A549 (cell line): Measurements from ENCODE around the gene RHBDL1. TPM values are rescaled to one million over a fixed set of nuclear protein-coding genes. Genes with fewer than 3 reads are reported as not detected.

Experiments used
- ATAC-seq, 2 experiments: fragments of 200-7000 bp in 1 of 2; fragments of >200 bp in 1 of 2; cut with Nextera tagmentation in 1 of 2; cut with Tn5 transposase in 1 of 2; 3 replicates each; pipeline versions ENCODE4 v1.8.0 to v1.9.1; 2018 to 2020; ENCODE audit warnings: mild to moderate bottlenecking in 1 of 2, moderate library complexity in 1 of 2
- CTCF ChIA-PET: fragments of 300-600 bp; sonication (Branson Sonifier 250); formaldehyde crosslinking; extraction: SDS; loops from one replicate; lab custom pipeline; 2021; ENCODE audit warnings: antibody characterized with exemption, inconsistent platforms; lab: Yijun Ruan, JAX
- POLR2A ChIA-PET: fragments of 350-600 bp; formaldehyde crosslinking; extraction: SDS; loops from one replicate; lab custom pipeline; 2021; ENCODE audit warnings: antibody characterized with exemption, inconsistent platforms; lab: Yijun Ruan, JAX
- DNase-seq, 2 experiments: peaks; one replicate each; pipeline versions ENCODE4 v3.0.0 to v3.0.0-alpha.2; 2011 to 2016; ENCODE audit warnings: low read depth in 1 of 2, low spot score in 1 of 2
- FAIRE-seq: peaks from 2 replicates; lab custom pipeline; 2011; peaks lifted over from hg19 to GRCh38; lab: Jason Lieb, UNC
- H3K27ac ChIP-seq, 2 experiments: fragments of >200 bp; sonication (Bioruptor Twin); formaldehyde crosslinking; 3 replicates each; pipeline ENCODE4 v1.5.1; 2016 to 2017
- H3K4me1 ChIP-seq: fragments of >200 bp; sonication (Bioruptor Twin); formaldehyde crosslinking; 3 replicates; pipeline ENCODE4 v1.6.1; 2016
- H3K4me2 ChIP-seq: fragments of >200 bp; sonication (Bioruptor Twin); formaldehyde crosslinking; 3 replicates; pipeline ENCODE4 v1.6.1; 2016
- H3K4me3 ChIP-seq: fragments of >200 bp; sonication (Bioruptor Twin); formaldehyde crosslinking; 3 replicates; pipeline ENCODE4 v1.5.1; 2016
- H3K9me3 ChIP-seq: fragments of >200 bp; sonication (Bioruptor Twin); formaldehyde crosslinking; 3 replicates; pipeline ENCODE4 v1.6.1; 2016
- CBX2 ChIP-seq: fragments of 200-600 bp; sonication (generic); IDR thresholded peaks from 2 replicates; pipeline ENCODE4 v1.6.1; 2016; ENCODE audit warnings: low read depth, mild to moderate bottlenecking, borderline replicate concordance
- CBX8 ChIP-seq: fragments of 200-600 bp; sonication (generic); IDR thresholded peaks from 2 replicates; pipeline ENCODE4 v1.6.1; 2016
- CEBPB ChIP-seq, 2 experiments: fragments of >200 bp in 1 of 2; sonication (Bioruptor Twin) in 1 of 2; formaldehyde crosslinking in 1 of 2; IDR thresholded peaks; 2 replicates each; pipeline ENCODE4 v1.6.1; 2012 to 2016
- EHF ChIP-seq: fragments of 250-450 bp; sonication (Bioruptor Pico); IDR thresholded peaks from 2 replicates; pipeline ENCODE4 v1.5.0; 2020; ENCODE audit warnings: mild to moderate bottlenecking
- EHMT2 ChIP-seq: fragments of 200-600 bp; sonication (generic); IDR thresholded peaks from 2 replicates; pipeline ENCODE4 v1.6.1; 2016; ENCODE audit warnings: antibody characterized with exemption, low read depth, mild to moderate bottlenecking, moderate library complexity
- GATA3 ChIP-seq: IDR thresholded peaks from 2 replicates; pipeline ENCODE4 v1.6.1; 2012; ENCODE audit warnings: borderline replicate concordance
- HOXB5 ChIP-seq: fragments of 250-450 bp; sonication (Bioruptor Pico); IDR thresholded peaks from 2 replicates; pipeline ENCODE4 v1.5.0; 2020; ENCODE audit warnings: mild to moderate bottlenecking, moderate library complexity
- MAFK ChIP-seq: fragments of 450-650 bp; IDR thresholded peaks from 2 replicates; pipeline ENCODE4 v1.6.1; 2014; ENCODE audit not compliant: partially characterized antibody
- MYC ChIP-seq: IDR thresholded peaks from 2 replicates; pipeline ENCODE4 v1.6.1; 2012; ENCODE audit warnings: mild to moderate bottlenecking, inconsistent platforms, low read length, improper control_type of control experiment, borderline replicate concordance
- NFE2L2 ChIP-seq: fragments of 150-350 bp; conservative IDR thresholded peaks from 2 replicates; pipeline ENCODE4 v1.6.1; 2014; ENCODE audit warnings: low read length
- NPAS2 ChIP-seq: fragments of 250-450 bp; sonication (Bioruptor Pico); IDR thresholded peaks from 2 replicates; pipeline ENCODE4 v1.8.0; 2022; ENCODE audit warnings: mild to moderate bottlenecking, moderate library complexity, borderline replicate concordance
- POLR2AphosphoS2 ChIP-seq: conservative IDR thresholded peaks from 2 replicates; pipeline ENCODE4 v1.6.1; 2012; ENCODE audit warnings: low read length, improper control_type of control experiment, inconsistent platforms
- RFX5 ChIP-seq: fragments of 450-650 bp; IDR thresholded peaks from 2 replicates; pipeline ENCODE4 v1.7.1; 2014; ENCODE audit warnings: antibody characterized with exemption, mild to moderate bottlenecking, moderate library complexity
- RNF2 ChIP-seq: fragments of 200-600 bp; sonication (generic); IDR thresholded peaks from 2 replicates; pipeline ENCODE4 v1.6.1; 2016; ENCODE audit warnings: low read depth, mild to moderate bottlenecking, antibody characterized with exemption, moderate library complexity, borderline replicate concordance
- SMC3 ChIP-seq: fragments of >200 bp; sonication (Bioruptor Twin); formaldehyde crosslinking; IDR thresholded peaks from 3 replicates; pipeline ENCODE4 v1.6.1; 2018; ENCODE audit warnings: inconsistent platforms
- SREBF2 ChIP-seq: fragments of 450-650 bp; IDR thresholded peaks from 2 replicates; pipeline ENCODE4 v1.6.1; 2014; ENCODE audit warnings: mild to moderate bottlenecking, moderate library complexity
- ZC3H11A ChIP-seq: fragments of 450-650 bp; IDR thresholded peaks from 2 replicates; pipeline ENCODE4 v1.6.1; 2014; ENCODE audit warnings: antibody characterized with exemption, mild to moderate bottlenecking
- ZNF302 ChIP-seq: fragments of 250-450 bp; sonication (Bioruptor Pico); IDR thresholded peaks from 2 replicates; pipeline ENCODE4 v1.9.0; 2021; ENCODE audit warnings: inconsistent platforms, mild to moderate bottlenecking, moderate library complexity
- WGBS: methylation state at CpG from one replicate; pipeline ENCODE4 v1.1.6; 2017; ENCODE audit errors: missing lambda C conversion rate; 5-methylcytosine and 5-hydroxymethylcytosine counted together
- polyA plus RNA-seq, 4 experiments: library from polyadenylated mRNA; depleted of rRNA in 3 of 4; stranded (reverse); fragments of >200 nt; fragmentation: RNase III in 1 of 4; extraction: RNeasy Plus Mini Kit Qiagen cat#74134 plus additional on column Dnase treatment in 1 of 4; gene quantifications; 2 replicates in 3 of 4; 3 replicates in 1 of 4; pipeline ENCODE4 v1.2.3, GENCODE V29; 2011 to 2017
- TF ChIP-seq, protein P1 (sequence below): fragments of 150-350 bp; IDR thresholded peaks from 2 replicates; pipeline ENCODE4 v1.6.1; 2014; ENCODE audit warnings: low read depth, mild to moderate bottlenecking, low read length
- TF ChIP-seq, protein P2 (sequence below): IDR thresholded peaks from 2 replicates; pipeline ENCODE4 v1.6.1; 2012
- TF ChIP-seq, protein P3 (sequence below): fragments of >200 bp; sonication (Bioruptor Twin); formaldehyde crosslinking; IDR thresholded peaks from 2 replicates; pipeline ENCODE4 v1.6.1; 2016
- TF ChIP-seq, protein P4 (sequence below): fragments of >200 bp; sonication (Bioruptor Twin); formaldehyde crosslinking; IDR thresholded peaks from 3 replicates; pipeline ENCODE4 v1.5.1; 2016
- TF ChIP-seq, protein P5 (sequence below): fragments of >200 bp; sonication (Bioruptor Twin); formaldehyde crosslinking; IDR thresholded peaks from 3 replicates; pipeline ENCODE4 v1.6.1; 2016

The RHBDL1 gene
- polyA plus RNA-seq, 2 of the 4 experiments (the other 2 are of a cell fraction), result 0.56 to 1.4 TPM

DNA sequence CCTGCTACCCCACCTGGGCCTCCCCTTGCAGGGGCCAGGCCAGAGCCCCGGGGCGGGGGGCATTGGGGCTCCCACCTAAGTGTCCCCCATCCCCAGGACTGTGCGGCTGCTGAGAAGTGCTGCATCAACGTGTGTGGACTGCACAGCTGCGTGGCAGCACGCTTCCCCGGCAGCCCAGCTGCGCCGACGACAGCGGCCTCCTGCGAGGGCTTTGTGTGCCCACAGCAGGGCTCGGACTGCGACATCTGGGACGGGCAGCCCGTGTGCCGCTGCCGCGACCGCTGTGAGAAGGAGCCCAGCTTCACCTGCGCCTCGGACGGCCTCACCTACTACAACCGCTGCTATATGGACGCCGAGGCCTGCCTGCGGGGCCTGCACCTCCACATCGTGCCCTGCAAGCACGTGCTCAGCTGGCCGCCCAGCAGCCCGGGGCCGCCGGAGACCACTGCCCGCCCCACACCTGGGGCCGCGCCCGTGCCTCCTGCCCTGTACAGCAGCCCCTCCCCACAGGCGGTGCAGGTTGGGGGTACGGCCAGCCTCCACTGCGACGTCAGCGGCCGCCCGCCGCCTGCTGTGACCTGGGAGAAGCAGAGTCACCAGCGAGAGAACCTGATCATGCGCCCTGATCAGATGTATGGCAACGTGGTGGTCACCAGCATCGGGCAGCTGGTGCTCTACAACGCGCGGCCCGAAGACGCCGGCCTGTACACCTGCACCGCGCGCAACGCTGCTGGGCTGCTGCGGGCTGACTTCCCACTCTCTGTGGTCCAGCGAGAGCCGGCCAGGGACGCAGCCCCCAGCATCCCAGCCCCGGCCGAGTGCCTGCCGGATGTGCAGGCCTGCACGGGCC is 42.8 kb upstream of the RHBDL1 start:
- DNase-seq (no peak), ATAC-seq (no peak), FAIRE-seq (no peak)
- no peak for TF ChIP-seq MYC
- TF ChIP-seq, protein P1, sequence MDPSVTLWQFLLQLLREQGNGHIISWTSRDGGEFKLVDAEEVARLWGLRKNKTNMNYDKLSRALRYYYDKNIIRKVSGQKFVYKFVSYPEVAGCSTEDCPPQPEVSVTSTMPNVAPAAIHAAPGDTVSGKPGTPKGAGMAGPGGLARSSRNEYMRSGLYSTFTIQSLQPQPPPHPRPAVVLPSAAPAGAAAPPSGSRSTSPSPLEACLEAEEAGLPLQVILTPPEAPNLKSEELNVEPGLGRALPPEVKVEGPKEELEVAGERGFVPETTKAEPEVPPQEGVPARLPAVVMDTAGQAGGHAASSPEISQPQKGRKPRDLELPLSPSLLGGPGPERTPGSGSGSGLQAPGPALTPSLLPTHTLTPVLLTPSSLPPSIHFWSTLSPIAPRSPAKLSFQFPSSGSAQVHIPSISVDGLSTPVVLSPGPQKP, result no peak
- no peak for TF ChIP-seq NFE2L2
- no peak for TF ChIP-seq GATA3
- Histone ChIP-seq H3K4me1 (peaks cover 37% of the 10 kb centered on the region), H3K9me3 (no peaks in the 10 kb centered on the region), H3K27ac (no peak overlapping the region), H3K4me2 (no peak overlapping the region), H3K4me3 (no peak overlapping the region)
- ChIA-PET CTCF (no interaction called here), POLR2A (no interaction called here)
- 96% methylated on average over 35 of the region's 67 CpGs for WGBS

DNA sequence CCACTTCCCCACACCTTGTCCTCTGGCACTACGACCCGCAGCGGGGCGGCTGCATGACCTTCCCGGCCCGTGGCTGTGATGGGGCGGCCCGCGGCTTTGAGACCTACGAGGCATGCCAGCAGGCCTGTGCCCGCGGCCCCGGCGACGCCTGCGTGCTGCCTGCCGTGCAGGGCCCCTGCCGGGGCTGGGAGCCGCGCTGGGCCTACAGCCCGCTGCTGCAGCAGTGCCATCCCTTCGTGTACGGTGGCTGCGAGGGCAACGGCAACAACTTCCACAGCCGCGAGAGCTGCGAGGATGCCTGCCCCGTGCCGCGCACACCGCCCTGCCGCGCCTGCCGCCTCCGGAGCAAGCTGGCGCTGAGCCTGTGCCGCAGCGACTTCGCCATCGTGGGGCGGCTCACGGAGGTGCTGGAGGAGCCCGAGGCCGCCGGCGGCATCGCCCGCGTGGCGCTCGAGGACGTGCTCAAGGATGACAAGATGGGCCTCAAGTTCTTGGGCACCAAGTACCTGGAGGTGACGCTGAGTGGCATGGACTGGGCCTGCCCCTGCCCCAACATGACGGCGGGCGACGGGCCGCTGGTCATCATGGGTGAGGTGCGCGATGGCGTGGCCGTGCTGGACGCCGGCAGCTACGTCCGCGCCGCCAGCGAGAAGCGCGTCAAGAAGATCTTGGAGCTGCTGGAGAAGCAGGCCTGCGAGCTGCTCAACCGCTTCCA is 42.0 kb upstream of the RHBDL1 start:
- ChIA-PET POLR2A (no interaction called here), CTCF (interaction anchor here (0.9 to 1.0 kb wide), 2 partner anchors 50 to 184 kb away, joined by 3 read pairs; no protein-coding TSS in a partner anchor)
- ATAC-seq (no peak), FAIRE-seq (no peak), DNase-seq (no peak)
- Histone ChIP-seq H3K9me3 (no peaks in the 10 kb centered on the region), H3K27ac (no peak overlapping the region), H3K4me3 (no peak overlapping the region), H3K4me2 (no peak overlapping the region), H3K4me1 (peaks cover 35% of the 10 kb centered on the region)
- TF ChIP-seq EHMT2 (no peak), ZNF302 (CRISPR knock-in tag) (no peak), SMC3 (no peak), NPAS2 (CRISPR knock-in tag) (no peak), SREBF2 (no peak), CEBPB (IDR thresholded peaks at IDR 0.05) (no peak), EHF (CRISPR knock-in tag) (no peak), POLR2AphosphoS2 (no peak), MAFK (no peak), HOXB5 (CRISPR knock-in tag) (no peak), RFX5 (no peak), CBX8 (no peak), RNF2 (no peak), CBX2 (no peak), ZC3H11A (no peak)
- TF ChIP-seq, protein P2, sequence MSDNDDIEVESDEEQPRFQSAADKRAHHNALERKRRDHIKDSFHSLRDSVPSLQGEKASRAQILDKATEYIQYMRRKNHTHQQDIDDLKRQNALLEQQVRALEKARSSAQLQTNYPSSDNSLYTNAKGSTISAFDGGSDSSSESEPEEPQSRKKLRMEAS, result no peak
- TF ChIP-seq, protein P3, sequence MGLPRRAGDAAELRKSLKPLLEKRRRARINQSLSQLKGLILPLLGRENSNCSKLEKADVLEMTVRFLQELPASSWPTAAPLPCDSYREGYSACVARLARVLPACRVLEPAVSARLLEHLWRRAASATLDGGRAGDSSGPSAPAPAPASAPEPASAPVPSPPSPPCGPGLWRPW, result no peak
- TF ChIP-seq, protein P4, sequence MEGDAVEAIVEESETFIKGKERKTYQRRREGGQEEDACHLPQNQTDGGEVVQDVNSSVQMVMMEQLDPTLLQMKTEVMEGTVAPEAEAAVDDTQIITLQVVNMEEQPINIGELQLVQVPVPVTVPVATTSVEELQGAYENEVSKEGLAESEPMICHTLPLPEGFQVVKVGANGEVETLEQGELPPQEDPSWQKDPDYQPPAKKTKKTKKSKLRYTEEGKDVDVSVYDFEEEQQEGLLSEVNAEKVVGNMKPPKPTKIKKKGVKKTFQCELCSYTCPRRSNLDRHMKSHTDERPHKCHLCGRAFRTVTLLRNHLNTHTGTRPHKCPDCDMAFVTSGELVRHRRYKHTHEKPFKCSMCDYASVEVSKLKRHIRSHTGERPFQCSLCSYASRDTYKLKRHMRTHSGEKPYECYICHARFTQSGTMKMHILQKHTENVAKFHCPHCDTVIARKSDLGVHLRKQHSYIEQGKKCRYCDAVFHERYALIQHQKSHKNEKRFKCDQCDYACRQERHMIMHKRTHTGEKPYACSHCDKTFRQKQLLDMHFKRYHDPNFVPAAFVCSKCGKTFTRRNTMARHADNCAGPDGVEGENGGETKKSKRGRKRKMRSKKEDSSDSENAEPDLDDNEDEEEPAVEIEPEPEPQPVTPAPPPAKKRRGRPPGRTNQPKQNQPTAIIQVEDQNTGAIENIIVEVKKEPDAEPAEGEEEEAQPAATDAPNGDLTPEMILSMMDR, result no peak
- TF ChIP-seq, protein P5, sequence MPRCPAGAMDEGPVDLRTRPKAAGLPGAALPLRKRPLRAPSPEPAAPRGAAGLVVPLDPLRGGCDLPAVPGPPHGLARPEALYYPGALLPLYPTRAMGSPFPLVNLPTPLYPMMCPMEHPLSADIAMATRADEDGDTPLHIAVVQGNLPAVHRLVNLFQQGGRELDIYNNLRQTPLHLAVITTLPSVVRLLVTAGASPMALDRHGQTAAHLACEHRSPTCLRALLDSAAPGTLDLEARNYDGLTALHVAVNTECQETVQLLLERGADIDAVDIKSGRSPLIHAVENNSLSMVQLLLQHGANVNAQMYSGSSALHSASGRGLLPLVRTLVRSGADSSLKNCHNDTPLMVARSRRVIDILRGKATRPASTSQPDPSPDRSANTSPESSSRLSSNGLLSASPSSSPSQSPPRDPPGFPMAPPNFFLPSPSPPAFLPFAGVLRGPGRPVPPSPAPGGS, result no peak
- 95% methylated on average over 42 of the region's 74 CpGs for WGBS
